Thyroid gland (tissue), 4 donors: ENCODE results near the gene CACNB4.

Experiments used
- CTCF ChIP-seq, 6 experiments: fragments of 200-600 bp in 3 of 6; fragments of 450-650 bp in 3 of 6; sonication (generic) in 3 of 6; IDR thresholded peaks; one replicate each; pipeline ENCODE4 v1.5.1; 2016 to 2019; ENCODE audit warnings: antibody characterized with exemption in 6 of 6, mild to moderate bottlenecking in 2 of 6, inconsistent platforms in 1 of 6, moderate library complexity in 1 of 6
- POLR2A ChIP-seq, 2 donors: fragments of 450-650 bp; IDR thresholded peaks; one replicate each; pipeline ENCODE4 v1.6.1; 2017; ENCODE audit warnings: antibody characterized with exemption in 2 of 2, mild to moderate bottlenecking in 2 of 2, moderate library complexity in 1 of 2

GRCh38 chr2:151968770-151969470, 129.9 kb downstream of the CACNB4 start:
- TF ChIP-seq CTCF (IDR thresholded peaks at IDR 0.05) (no peak), POLR2A (IDR thresholded peaks at IDR 0.05) (no peak)
